Ascending aorta (tissue), 2 donors: ENCODE measurements around the gene ERBB3. TPM values are rescaled to one million over a fixed set of nuclear protein-coding genes. Genes with fewer than 3 reads are reported as not detected.

Experiments used
- DNase-seq, 2 donors: peaks; one replicate each; pipeline ENCODE4 v3.0.0-alpha.2; 2019; ENCODE audit warnings: low spot score in 2 of 2
- H3K27ac ChIP-seq, 2 donors: fragments of 200-600 bp; sonication (generic); one replicate each; pipeline ENCODE4 v1.5.1; 2016 to 2017; ENCODE audit warnings: mild to moderate bottlenecking in 1 of 2
- H3K27me3 ChIP-seq: fragments of 200-600 bp; sonication (generic); one replicate; pipeline ENCODE4 v1.5.1; 2017
- H3K36me3 ChIP-seq, 2 donors: fragments of 200-600 bp; sonication (generic); one replicate each; pipeline ENCODE4 v1.5.1; 2016
- H3K4me1 ChIP-seq, 2 donors: fragments of 200-600 bp; sonication (generic); one replicate each; pipeline ENCODE4 v1.5.1; 2016 to 2017; ENCODE audit warnings: mild to moderate bottlenecking in 1 of 2
- H3K4me3 ChIP-seq, 2 donors: fragments of 200-600 bp; sonication (generic); one replicate each; pipeline ENCODE4 v1.5.1; 2016 to 2017; ENCODE audit warnings: mild to moderate bottlenecking in 1 of 2
- H3K9me3 ChIP-seq, 2 donors: fragments of 200-600 bp; sonication (generic); one replicate each; pipeline ENCODE4 v1.5.1; 2016
- CTCF ChIP-seq, 3 experiments: fragments of 200-600 bp in 2 of 3; fragments of 450-650 bp in 1 of 3; sonication (generic) in 2 of 3; IDR thresholded peaks; one replicate each; pipeline ENCODE4 v1.5.1; 2016 to 2019; ENCODE audit warnings: antibody characterized with exemption in 3 of 3, mild to moderate bottlenecking in 1 of 3, moderate library complexity in 1 of 3
- intact Hi-C: fragments of 100-400 bp; cut with DNase I; formaldehyde crosslinking; loops from one replicate; pipeline ENCODE4 v1.15.1; 2023
- total RNA-seq: library from RNA; depleted of rRNA; stranded (reverse); fragments of >200 nt; gene quantifications from one replicate; pipeline ENCODE4 v1.1.0, GENCODE V29; 2016

The ERBB3 gene
- total RNA-seq, 1 donor from 2014 or later, result 3.2 TPM

GRCh38 chr12:56120158-56120846 lies 40.3 kb downstream of the ERBB3 start:
- no peak overlapping the region for H3K4me3 ChIP-seq
- no peaks in the 10 kb centered on the region for H3K27me3 ChIP-seq
- H3K9me3 ChIP-seq, result no peaks in the 10 kb centered on the region
- DNase-seq, result no peak
- no peak for TF ChIP-seq CTCF (IDR thresholded peaks at IDR 0.05)
- H3K36me3 ChIP-seq, result peaks cover 13 to 32% of the 10 kb centered on the region in 2 donors
- intact Hi-C loops, result no loop called here
- H3K4me1 ChIP-seq, result peaks cover 10 to 15% of the 10 kb centered on the region in 2 donors
- H3K27ac ChIP-seq, result peak overlapping the region; percentile 73 to 95

DNA sequence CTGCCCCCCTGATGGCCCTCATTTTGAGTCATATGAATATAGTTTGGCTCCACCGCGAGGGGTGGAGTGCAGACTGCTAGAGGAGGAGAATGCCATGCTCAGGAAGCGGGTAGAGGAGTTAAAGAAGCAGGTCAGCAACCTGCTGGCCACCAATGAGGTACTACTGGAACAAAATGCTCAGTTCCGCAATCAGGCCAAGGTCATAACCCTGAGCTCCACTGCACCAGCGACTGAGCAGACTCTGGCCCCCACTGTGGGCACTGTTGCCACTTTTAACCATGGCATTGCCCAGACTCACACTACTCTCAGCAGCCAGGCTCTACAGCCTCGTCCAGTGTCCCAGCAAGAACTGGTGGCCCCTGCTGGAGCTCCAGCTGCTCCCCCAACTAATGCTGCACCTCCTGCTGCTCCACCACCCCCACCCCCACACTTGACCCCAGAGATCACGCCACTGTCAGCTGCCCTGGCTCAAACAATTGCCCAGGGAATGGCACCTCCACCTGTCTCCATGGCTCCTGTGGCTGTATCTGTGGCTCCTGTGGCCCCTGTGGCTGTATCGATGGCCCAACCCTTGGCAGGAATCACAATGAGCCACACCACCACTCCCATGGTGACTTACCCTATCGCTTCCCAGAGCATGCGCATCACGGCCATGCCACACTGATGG lies 41.4 kb downstream of the ERBB3 start:
- no peak for DNase-seq
- intact Hi-C loops, result no loop called here
- Histone ChIP-seq H3K36me3 (peaks cover 13 to 32% of the 10 kb centered on the region in 2 donors), H3K27ac (no peak overlapping the region), H3K9me3 (no peaks in the 10 kb centered on the region), H3K27me3 (no peaks in the 10 kb centered on the region), H3K4me3 (no peak overlapping the region), H3K4me1 (peaks cover 12 to 14% of the 10 kb centered on the region in 2 donors)
- TF ChIP-seq CTCF (IDR thresholded peaks at IDR 0.05), result no peak

DNA sequence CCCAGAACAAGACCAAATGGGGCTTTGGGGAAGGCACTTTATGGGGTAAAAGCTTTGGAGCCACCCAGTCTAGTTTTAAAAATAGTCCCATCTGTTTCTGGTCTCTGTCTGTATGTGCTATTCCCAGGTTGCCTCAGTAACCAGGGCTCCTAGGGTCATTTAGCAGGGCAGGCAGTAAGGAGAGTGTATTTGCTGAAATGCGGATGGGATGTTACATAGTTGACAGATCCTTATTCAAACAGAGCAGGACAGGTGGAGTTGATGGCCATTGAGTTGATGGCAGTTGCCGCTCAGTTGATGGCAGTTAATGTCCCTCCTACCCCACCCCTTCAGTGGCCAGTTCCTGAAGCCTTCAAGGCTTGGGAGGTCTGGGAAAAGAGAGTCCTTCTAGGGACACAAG lies 42.7 kb downstream of the ERBB3 start:
- no peak for TF ChIP-seq CTCF (IDR thresholded peaks at IDR 0.05)
- no peak overlapping the region for H3K4me3 ChIP-seq
- H3K27me3 ChIP-seq, result no peaks in the 10 kb centered on the region
- H3K4me1 ChIP-seq, result peaks cover 19 to 26% of the 10 kb centered on the region in 2 donors
- H3K36me3 ChIP-seq, result peaks cover 13 to 32% of the 10 kb centered on the region in 2 donors
- H3K27ac ChIP-seq, result no peak overlapping the region
- intact Hi-C loops, result no loop called here
- H3K9me3 ChIP-seq, result no peaks in the 10 kb centered on the region
- DNase-seq, result no peak

- Histone ChIP-seq H3K9me3 (no peaks in the 10 kb centered on the region), H3K4me3 (no peak overlapping the region), H3K36me3 (peaks cover 13 to 32% of the 10 kb centered on the region in 2 donors), H3K4me1 (peaks cover 15 to 20% of the 10 kb centered on the region in 2 donors), H3K27ac (no peak overlapping the region), H3K27me3 (no peaks in the 10 kb centered on the region)
- no peak for TF ChIP-seq CTCF (IDR thresholded peaks at IDR 0.05)
- no peak for DNase-seq
- intact Hi-C loops, result no loop called here
Observed at GRCh38 chr12:56124133-56124532, 44.2 kb downstream of the ERBB3 start.

DNA sequence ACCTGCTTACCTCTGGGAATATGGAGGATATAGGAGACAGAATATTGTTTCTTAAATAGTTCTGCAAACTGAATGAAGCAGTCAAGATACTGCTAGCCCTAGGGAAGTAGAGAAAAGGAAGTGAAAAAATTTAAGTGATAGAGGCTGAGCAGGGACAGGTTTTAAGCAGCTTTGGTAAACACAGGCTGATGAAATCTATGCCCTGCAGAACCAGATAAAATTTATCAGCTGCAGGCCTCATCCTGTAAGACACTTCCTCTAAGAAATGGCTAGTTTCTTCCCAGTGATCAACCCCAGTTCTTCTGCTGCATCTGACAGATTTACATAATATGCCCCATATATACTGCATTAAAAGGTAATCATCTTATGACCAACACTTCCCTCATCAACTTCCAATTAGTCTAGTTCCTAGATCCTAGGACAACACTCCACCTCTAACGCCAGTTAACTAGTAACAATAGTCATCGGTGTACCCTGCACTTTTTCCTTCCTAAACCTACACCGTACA lies 46.8 kb downstream of the ERBB3 start:
- Histone ChIP-seq H3K36me3 (peaks cover 12 to 28% of the 10 kb centered on the region in 2 donors), H3K27me3 (no peaks in the 10 kb centered on the region), H3K27ac (peak overlapping the region; percentile 74 to 78), H3K4me1 (peaks cover 9 to 21% of the 10 kb centered on the region in 2 donors), H3K9me3 (no peaks in the 10 kb centered on the region), H3K4me3 (peak overlapping the region; percentile 49 to 61)
- no peak for TF ChIP-seq CTCF (IDR thresholded peaks at IDR 0.05)
- intact Hi-C loops, result loop anchor here (1.0 to 5.0 kb wide), 3 partner anchors 8 to 961 kb away; partner anchors contain the start of genes NAB2, SMARCC2 and ZC3H10
- DNase-seq, result no peak
